Activated CD4-positive, alpha-beta T cell treated with anti-CD3 and anti-CD28 coated beads for 1 hour (primary cell): ENCODE data around the gene ARV1.

Experiments used
- DNase-seq: peaks from one replicate; pipeline ENCODE4 v3.0.0-alpha.2; 2020

ARV1 gene

DNA sequence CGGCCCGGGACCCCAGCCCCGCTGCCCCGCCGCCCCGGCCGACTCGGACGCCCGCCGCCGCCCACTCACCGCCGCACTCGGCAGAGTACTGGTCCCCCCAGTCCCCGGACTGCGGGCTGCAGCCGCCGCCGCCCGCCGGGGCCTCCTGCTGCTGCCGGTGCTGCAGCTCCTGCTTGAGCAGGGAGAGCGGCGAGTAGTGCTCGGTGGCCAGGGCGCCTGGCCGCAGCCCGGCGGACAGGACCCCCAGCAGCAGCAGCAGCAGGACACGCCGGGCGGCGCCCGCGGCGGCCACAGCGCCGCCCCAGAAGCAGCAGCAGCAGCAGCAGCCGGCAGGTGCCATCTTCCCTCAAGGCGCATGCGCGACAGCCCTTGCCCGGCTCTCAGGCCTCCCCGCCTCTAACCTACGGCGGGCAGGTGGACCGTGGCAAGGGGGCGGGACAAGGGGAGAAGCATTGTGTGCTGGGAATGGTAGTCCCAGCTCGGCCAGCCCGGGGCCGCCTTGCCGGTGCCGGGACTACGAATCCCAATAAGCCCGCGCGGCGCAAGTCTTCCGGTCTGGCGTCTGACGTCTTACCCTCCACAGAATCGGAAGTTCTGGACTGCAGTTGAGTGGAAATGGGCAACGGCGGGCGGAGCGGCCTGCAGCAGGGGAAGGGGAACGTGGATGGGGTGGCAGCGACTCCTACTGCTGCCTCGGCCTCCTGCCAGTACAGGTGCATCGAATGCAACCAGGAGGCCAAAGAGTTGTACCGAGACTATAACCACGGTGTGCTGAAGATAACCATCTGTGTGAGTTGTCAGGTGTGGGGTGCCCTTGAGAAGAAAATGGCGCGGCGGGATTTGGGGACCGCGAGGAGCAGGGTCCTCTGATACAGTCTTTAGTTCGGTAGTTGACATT is at the start of gene ARV1, which contains the start of gene TTC13:
Gene ARV1 (plus strand): TSS at position 604 of the 898 bp plus-strand sequence. CDS start 12 bp downstream, at position 616.
Gene TTC13 (minus strand): TSS at position 371 of the 898 bp plus-strand sequence. CDS start 31 bp downstream, at position 340.
- DNase-seq = peak; percentile 96

DNA sequence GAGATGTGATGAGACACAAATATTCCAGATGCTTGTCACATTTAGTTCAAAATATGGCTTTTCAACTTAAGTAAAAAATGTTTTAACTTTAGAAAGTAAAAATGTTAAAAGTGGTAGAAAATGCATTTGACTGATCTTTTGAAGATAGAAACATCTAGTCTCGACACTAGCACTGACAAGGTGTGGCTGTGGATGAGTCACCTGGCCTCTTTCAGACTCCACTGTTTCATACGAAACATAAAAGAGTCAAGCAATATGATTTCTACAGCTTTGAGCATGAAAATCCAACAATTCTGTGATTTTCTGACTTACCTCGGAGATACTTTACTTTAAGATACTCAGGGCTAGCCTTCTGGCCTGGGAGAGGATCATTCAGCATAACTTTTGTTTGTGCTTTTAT is 47.9 kb upstream of the ARV1 start:
- no peak for DNase-seq

DNA sequence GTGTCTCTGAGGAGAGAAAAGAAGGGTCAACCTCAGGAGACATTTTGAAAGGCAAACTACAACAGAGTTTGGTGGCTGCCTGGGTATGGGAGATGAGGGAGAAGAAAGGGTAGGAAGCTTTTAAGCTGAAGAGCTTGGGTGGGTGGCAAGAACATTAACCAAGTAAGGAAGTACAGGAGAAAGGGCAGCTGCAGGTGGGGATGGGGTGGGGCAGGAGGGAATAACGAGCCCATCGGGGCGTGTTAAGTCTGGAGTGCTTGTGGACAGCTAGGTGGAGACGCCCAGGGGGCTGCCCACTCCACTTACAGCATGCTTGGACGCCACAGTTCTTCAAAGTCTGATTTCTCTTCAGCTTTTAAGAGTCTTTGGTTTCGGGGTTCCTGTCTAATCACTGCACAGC is 43.0 kb upstream of the ARV1 start:
- no peak for DNase-seq

DNA sequence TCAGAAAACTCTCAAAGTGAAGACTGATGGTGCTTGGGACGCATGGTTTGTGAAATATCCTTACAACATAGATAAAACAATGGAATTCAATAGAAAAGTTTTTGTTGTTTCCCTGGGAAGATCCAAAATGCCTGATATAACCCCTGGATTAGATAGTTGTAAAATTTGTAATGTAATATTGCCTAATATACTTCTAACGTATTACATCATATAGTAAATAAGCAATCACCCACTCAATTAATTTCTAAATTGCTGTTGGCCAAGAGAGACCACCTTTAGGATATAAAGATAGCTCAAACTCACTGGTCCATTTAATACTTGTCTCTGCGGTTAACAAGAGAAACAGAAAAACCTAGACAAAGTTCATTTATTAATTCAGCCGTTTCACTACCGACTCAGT is 42.4 kb upstream of the ARV1 start:
- DNase-seq = no peak

DNA sequence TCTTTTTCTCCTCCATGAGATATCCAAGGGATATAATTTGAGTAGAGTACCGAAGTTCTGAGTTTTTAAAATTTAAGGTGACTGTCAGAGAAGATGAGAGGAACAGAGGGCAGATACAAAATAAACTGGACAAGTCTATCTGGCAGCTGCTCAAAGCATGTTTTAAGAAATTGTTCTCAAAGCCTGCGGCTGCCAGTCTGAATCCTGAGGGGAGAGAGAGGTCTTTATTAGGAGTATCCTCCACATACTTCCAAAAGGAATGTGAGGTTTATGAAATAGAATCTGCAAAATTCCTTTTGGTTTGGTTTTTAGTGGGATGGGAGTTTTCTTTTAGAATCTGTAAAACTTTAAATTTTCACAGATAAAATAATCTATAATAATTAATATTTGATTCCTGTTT is 41.5 kb upstream of the ARV1 start:
- DNase-seq = no peak

DNA sequence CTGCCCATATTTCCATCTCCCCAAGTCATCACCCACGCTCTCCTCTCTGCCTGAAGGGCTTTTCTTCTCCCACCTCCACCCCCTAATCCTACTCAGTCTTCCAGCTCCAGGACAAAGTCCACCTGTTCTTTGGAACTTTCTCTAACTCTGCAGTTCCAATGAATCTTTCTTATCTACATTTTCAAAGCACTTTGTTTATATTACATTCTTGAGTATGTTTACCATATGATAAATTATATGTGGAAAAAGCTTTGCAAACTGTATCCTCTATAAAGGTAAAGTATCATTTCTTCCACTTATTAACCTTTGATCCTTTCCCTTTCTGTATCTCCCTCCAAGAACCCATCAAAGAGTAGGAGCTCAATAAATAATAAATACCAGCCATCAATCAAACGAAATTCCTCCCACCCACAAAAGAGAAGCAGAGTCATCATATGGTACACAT is 39.9 kb upstream of the ARV1 start:
- DNase-seq = no peak

DNA sequence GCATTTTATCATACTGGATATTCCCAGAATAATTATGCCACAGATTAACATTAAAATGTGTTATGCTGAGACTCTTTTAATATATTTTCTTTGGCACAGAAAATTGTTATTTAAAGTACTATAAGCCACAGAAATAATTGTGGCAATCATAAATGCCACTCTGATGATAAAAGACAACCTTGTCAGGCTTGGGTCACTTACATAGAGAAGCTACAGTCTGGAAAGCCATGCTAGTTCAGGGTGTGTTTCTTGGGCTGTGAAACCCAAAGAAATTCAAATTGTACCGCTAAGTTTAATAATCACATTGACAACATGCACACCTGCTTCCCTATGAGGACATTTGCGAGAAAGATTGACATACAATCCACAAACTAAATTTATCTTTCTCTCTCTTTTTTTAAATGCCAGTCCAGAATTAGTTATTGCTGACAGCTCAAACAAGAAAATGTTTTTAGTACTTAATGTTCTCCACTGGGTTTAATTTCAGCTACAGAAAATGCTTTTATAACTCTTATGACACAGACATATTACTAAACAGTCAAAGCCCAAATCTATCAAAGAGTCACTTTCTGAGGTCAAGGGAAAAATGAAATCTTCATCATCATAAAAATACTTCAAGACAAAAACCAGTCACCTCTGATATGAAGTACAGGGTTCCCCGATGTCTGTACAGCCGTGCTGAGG is 38.9 kb upstream of the ARV1 start:
- DNase-seq = no peak

DNA sequence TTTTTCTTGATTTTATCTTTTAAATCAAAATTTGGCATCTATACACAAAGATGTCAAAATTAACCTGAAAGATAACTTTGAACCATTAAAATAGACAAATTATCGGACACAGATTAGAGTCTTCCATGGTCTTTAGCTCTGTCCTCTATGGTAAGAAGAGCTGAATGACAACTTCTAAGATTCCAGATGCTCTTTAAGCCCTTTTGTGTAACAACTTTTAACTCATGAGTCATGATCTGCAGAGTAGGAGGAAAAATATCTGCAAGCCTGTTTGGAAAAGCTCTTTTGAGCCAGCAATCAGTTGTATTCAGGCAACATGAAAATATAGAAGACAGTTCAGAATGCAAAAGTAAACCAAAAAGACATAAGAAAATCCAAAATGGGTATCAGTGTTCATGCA is 38.0 kb upstream of the ARV1 start:
- DNase-seq = no peak

DNA sequence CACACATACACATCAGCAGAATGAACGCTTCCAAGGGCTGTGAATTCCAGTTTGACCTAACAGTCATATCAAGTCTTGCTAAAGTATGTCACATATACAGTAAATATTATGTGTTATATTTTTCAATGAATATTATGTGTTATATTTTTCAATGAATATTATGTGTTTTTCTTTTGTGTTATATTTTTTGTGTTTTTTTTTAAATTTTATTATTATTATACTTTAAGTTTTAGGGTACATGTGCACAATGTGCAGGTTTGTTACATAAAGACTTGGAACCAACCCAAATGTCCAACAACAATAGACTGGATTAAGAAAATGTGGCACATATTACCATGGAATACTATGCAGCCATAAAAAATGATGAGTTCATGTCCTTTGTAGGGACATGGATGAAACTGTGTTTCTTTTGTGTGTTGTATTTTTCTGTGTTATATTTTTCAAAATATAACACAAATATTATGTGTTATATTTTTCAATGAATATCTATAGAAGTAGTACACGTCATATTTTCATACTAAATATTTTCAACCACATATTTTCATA is 35.8 kb upstream of the ARV1 start:
- DNase-seq = no peak

DNA sequence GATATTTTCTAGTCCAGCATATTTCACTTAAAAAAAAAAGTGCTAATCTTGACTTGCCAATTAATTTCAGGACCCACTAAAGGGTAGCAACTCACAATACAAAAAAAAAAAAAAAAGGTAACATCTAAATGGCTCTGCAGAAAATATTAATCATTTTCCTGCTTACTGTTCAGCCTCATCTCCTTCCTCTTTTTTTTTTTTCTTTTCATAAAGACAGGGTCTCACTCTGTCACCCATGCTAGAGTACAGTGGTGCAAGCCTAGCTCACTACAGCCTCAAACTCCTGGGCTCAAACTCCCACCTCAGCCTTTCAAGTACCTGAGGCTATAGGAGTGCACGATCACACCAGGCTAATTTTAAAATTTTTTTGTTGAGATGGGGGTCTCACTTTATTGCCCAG is 30.6 kb upstream of the ARV1 start:
- DNase-seq = no peak

DNA sequence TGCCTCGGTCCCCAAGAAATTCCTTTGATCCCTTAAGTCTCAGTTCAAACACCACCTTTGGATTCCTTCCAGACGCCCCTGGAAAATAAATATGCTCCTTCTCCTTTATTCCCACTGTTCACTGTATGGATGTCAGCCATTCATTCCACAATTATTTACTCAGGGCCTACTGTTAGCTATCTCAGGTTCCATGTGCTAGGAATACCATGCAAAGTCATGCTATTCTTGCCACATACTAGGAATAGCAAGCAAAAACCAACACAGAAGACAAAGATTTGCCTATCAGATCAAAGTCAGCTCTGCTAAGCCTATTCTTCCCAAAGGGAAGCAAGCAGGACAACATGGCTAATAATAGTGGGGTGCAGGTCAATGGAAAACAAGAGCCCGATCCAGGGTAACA is 30.0 kb upstream of the ARV1 start:
- DNase-seq = no peak

DNA sequence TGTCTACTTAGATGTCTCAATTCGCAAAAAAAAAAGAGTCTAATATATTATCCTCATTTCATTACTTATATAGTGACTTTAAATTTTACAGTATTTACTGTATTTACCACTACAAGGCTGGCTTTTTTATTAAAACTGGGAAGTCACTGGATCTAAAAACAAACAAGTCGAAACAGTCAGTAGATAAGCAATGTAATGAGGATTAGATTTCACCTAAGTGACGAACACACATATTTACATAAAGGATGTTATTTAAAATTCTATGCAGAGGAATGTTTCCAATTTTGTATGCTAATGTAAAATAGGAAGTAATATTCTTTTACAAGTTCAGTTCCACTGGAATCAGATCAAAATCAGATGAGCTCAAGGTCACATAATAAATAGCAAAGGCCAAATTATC is 28.5 kb upstream of the ARV1 start:
- DNase-seq = no peak

DNA sequence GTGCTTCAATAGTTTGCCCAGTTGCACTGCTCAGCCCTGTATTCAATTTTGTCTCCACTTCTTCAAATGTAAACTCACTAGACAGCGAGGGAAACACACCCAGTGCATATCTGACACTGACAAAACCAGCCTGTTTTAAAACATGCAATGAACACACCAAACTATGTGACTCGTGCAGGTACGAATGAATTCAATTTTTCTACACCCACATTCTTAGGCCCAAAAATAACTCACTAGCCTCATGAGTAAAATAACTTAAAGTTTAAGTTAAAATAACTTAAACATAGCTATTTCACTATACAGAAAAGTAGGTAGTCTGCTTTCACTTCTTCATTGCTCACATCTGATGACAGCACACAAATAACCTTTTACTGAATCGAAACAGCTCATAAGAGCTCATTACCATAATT is 21.3 kb upstream of the ARV1 start:
- DNase-seq = no peak

DNA sequence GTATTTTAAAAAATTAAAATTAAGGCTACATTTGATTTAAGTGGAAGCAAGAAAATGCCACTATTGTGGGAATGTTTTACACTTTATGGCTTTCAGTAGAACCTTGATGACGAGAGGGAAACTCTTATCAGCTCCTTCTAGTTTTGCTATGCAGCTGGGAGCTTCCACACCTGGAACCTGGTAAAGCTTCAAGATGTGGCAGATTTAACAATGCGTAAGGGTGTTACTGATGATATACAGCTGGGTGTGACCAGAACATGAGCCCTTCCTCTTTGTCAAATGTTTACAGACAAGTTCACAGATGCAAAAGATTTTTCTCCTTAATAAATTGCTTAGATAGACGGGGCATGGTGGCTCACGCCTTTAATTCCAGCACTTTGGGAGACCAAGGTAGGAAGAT is 20.5 kb upstream of the ARV1 start:
- DNase-seq = no peak

DNA sequence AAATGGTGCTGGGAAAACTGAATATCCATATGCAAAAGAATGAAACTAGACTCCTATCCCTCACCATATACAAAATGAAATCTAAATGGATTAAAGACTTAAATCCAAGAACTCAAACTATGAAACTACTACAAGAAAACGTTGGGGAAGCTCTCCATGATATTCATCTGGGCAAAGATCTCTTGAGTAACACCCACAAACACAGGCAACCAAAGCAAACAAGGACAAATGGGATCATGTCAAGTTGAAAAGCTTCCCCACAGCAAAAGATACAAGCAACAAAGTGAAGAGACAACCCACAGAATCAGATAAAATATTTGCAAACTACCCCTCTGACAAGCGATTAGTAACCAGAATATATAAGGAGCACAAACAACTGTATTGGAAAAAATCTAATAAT is 14.0 kb upstream of the ARV1 start:
- no peak for DNase-seq

DNA sequence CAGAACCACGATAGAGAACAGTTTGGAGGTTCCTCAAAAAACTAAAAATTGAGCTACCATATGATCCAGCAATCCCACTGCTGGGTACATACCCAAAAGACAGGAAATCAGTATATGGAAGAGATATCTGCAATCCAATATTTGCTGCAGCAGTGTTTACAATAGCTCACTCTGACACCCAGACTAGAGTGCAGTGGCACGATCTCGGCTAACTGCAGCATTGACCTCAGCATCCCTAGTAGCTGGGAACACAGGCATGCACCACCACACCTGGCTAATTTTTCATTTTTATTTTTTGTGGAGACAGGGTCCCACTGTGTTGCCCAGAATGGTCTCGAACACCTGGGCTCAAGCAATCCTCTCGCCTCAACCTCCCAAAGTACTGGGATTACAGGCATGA is 13.4 kb upstream of the ARV1 start:
- DNase-seq = no peak

DNA sequence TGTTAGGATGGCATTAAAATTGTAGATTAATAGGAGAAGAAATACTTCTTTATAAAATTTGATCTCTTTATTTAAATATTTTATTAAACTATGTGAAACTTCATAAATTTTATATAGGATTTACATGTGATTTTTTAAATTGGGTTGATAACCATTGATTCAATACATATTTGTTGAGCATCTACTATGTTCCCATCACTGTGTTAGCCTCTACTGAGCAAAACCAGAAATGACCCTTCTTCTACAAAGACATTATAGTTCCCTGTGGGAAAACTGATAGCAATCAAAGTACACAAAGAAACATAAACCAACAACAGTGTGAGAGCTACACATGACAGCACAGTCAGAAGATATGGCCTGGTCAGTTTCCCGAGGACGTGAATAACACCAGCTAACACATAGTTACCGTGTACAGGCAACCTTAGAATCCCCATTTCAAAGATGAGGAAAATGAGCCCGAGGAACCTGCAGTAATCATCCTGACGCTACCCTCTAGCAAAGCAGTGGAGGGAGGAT is 12.5 kb upstream of the ARV1 start:
- no peak for DNase-seq

DNA sequence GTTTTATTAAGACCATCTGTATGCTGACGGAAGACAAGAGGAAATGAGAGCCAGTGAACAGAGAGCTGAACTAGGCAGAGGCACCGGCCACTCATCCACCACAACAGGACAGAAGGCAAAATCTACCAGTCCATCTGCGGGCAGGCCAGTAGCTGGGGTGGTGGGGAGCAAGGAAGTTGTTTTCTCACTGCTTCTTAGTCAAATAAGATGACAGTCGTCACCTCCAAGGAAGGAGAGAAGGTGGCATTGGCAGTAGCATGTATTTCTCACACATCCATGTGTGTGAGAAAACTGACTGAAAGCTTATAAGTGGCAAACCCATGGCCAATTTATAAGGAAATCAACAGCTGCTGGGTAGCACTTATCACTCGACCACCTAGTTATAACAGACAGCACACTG is 8.5 kb upstream of the ARV1 start:
- DNase-seq = no peak

DNA sequence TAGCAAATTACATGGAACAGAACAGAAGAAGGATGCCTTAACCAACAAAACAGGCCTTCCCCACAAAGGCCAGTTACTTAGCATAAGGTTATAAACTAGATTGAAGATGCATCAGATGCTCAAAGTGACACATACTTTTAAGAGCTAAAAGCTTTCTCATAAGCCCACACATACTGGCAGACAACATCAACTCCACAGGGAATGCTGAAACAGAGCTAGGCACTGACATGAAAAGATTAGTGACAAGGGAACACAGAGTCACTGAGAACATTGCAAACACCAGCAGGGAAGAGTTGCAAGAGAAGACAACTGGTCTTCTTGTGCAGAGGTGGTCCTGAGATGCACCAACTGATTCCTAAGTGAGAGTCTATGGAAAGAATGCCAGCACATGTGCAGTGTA is 7.1 kb upstream of the ARV1 start:
- no peak for DNase-seq

DNA sequence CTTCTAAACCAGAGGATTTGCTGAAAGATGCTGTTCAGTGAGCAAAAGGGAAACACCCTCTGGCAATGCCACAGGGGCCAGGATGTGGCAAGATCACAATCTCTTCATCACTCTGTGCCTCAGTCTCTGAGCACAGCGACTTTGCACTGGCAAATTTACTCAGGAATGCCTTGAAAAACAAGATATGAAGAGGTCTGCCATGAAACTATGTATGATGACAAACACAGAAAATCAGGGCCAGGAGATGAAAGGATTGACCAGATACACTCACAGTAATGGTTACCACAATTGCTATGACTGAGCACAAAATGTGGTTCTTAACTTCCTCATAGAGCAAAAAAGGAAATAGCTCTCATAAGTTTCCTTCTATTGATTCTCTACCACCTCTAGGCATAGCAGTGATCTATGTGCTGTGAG is 6.0 kb upstream of the ARV1 start:
- DNase-seq = peak; percentile 26

DNA sequence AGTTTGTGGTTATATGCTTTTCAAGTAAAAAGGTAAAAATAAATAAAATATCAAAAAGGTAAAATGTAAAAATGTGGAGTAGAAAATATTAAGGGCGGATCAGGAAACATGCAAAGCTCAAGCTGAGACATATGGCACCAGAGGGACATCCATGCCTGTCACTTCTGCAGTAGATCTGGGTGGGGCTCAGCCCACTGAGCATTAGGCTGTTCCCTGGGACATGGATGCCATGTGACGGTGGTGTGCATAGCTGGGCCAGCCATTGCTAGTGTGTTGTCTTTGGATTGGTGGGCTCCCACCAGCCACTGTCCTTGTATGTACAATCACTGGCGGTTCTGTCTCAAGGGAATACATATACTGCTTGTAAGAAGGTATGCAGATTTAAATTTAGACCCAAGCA is 3.3 kb upstream of the ARV1 start:
- no peak for DNase-seq

DNA sequence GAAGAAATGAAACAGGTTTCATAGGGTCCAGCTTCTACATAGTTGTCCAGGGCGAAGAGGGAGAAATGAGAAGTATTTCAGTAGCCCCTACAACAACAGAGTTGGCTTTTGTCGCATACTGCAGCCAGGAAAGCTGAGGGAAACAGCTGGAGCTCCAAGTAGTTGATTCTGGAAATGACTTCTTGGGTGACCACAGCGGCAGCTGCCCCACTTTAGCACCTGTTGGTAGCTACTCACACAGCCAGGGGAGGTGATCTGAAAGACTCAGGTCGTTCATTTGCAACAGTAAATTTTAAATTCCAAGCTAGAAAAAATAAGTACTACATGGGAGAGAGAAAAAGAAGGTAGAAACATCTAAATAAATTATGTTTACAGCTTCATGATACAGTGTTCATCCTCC is 2.5 kb upstream of the ARV1 start:
- no peak for DNase-seq

DNA sequence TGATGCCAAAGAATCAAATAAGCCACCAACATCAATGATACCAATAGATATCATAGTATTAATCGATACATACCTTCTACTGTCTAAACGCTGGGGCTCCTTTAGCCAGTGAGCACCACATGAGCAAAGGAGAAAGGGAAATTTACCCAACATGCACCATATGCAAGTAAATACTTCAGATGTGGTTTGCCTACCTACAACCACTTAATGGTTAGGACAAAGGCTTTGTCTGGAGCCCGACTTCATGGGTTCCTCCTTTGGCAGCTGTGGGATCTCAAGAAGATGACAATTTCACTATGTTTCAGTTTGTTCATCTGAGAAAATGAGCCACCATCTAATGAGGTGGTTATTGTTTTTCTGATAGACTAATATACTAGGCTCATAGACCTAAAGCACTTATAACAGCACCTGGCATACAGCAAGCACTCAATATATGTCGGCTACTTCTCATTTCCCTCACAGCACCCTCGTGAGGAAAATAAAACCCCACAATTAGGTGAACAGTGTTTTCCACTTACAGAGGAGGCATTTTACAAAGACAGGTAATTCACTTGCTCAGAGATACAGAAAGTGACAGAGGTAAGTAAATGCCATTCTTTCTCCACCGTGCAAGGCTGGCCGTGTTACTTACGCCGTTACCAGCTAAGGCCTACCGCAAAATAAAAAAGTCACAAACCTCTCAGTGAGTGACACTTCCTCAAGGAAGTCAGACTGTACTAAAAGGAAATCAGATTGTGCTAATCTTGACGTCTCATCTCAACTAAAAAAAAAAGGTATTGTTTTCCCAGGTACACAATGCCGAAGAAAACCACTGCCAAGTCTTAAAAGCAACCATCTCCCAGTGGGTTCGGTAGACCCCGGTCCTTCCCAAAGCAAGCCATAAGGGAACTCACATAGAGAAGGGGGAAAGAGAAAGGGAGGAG is 1.8 kb upstream of the ARV1 start:
- no peak for DNase-seq
